GM12878 (cell line): ENCODE measurements around the gene LRRC7. TPM values are rescaled to one million over a fixed set of nuclear protein-coding genes. Genes with fewer than 3 reads are reported as not detected.

Source experiments
- ATAC-seq: fragments of 200-7000 bp; cut with Tn5 transposase; 3 replicates; pipeline ENCODE4 v1.9.1; 2020; ENCODE audit warnings: mild to moderate bottlenecking, moderate library complexity
- BruUV-seq: library from RNA; stranded (reverse); fragments of 400-500 nt; replicated peaks from 2 replicates; lab custom pipeline; 2021; lab: Mats Ljungman, UMichigan
- CTCF ChIA-PET: fragments of 300-600 bp; sonication (Branson Sonifier 250); formaldehyde crosslinking; extraction: SDS; loops from one replicate; lab custom pipeline; 2021; ENCODE audit warnings: inconsistent platforms; lab: Yijun Ruan, JAX
- POLR2A ChIA-PET: fragments of 350-600 bp; formaldehyde crosslinking; extraction: SDS; loops from one replicate; lab custom pipeline; 2021; ENCODE audit warnings: inconsistent platforms; lab: Charles Lee
- RAD21 ChIA-PET: fragments of 300-600 bp; sonication (Branson Sonifier 250); formaldehyde crosslinking; loops from one replicate; lab custom pipeline; 2023; ENCODE audit warnings: antibody characterized with exemption; ENCODE audit not compliant: unreplicated experiment; lab: Charles Lee
- SMC1A ChIA-PET: fragments of 300-600 bp; sonication (Branson Sonifier 250); formaldehyde crosslinking; loops from one replicate; lab custom pipeline; 2023; ENCODE audit not compliant: unreplicated experiment, uncharacterized antibody; lab: Charles Lee
- DNase-seq: peaks from one replicate; pipeline ENCODE4 v3.0.0-alpha.2; 2011; ENCODE audit warnings: low read depth, low spot score
- FAIRE-seq: peaks from 3 replicates; lab custom pipeline; 2011; peaks lifted over from hg19 to GRCh38; lab: Jason Lieb, UNC
- H2AFZ ChIP-seq: 2 replicates; pipeline ENCODE4 v1.6.0; 2011; ENCODE audit warnings: low read depth, low read length, control low read depth; ENCODE audit not compliant: control insufficient read depth
- H3K27ac ChIP-seq: 2 replicates; pipeline ENCODE4 v1.5.1; 2011; ENCODE audit warnings: control low read depth; ENCODE audit not compliant: control insufficient read depth, insufficient read depth
- H3K27me3 ChIP-seq, 2 experiments: replicated peaks in 1 of 2; 2 replicates each; pipeline versions ENCODE4 v1.6.0 to v1.6.1; 2011; ENCODE audit warnings: low read length in 1 of 2; ENCODE audit not compliant: control insufficient read depth in 2 of 2, insufficient read depth in 2 of 2
- H3K36me3 ChIP-seq, 2 experiments: 2 replicates each; pipeline ENCODE4 v1.5.1; 2011; ENCODE audit warnings: low read length in 1 of 2; ENCODE audit not compliant: control insufficient read depth in 2 of 2, insufficient read depth in 2 of 2
- H3K4me1 ChIP-seq: 2 replicates; pipeline ENCODE4 v1.6.1; 2011; ENCODE audit warnings: mild to moderate bottlenecking, low read length, moderate library complexity, mixed read lengths; ENCODE audit not compliant: control insufficient read depth, insufficient read depth
- H3K4me2 ChIP-seq: 2 replicates; pipeline ENCODE4 v1.6.0; 2011; ENCODE audit warnings: control low read depth; ENCODE audit not compliant: control insufficient read depth, insufficient read depth
- H3K4me3 ChIP-seq: fragments of 200-600 bp; sonication (generic); 2 replicates; pipeline ENCODE4 v1.5.1; 2016
- H3K79me2 ChIP-seq: 2 replicates; pipeline ENCODE4 v1.6.0; 2011; ENCODE audit warnings: low read length; ENCODE audit not compliant: control insufficient read depth, insufficient read depth
- H3K9ac ChIP-seq: 2 replicates; pipeline ENCODE4 v1.8.0; 2011; ENCODE audit warnings: low read length, control low read depth, mixed read lengths; ENCODE audit not compliant: control insufficient read depth, insufficient read depth
- H3K9me3 ChIP-seq: replicated peaks from 3 replicates; pipeline ENCODE4 v1.5.1; 2011; ENCODE audit warnings: mild to moderate bottlenecking, low read length; ENCODE audit not compliant: control insufficient read depth, insufficient read depth
- H4K20me1 ChIP-seq: 2 replicates; pipeline ENCODE4 v1.6.0; 2011; ENCODE audit not compliant: control insufficient read depth, insufficient read depth
- CBFB ChIP-seq: IDR thresholded peaks from 2 replicates; pipeline ENCODE4 v1.6.1; 2016; ENCODE audit warnings: antibody characterized with exemption, low read depth
- FOXK2 ChIP-seq: fragments of 450-650 bp; IDR thresholded peaks from 2 replicates; pipeline ENCODE4 v1.6.1; 2017; ENCODE audit warnings: mild to moderate bottlenecking, moderate library complexity
- FOXM1 ChIP-seq: IDR thresholded peaks from 2 replicates; pipeline ENCODE4 v1.6.1; 2012; ENCODE audit warnings: low read depth, mild to moderate bottlenecking, inconsistent platforms, low read length, moderate library complexity
- HDAC2 ChIP-seq: fragments of 200-600 bp; sonication (generic); IDR thresholded peaks from 2 replicates; pipeline ENCODE4 v1.6.1; 2017
- HDGF ChIP-seq: fragments of 450-650 bp; IDR thresholded peaks from 2 replicates; pipeline ENCODE4 v1.6.1; 2016; ENCODE audit warnings: antibody characterized with exemption
- KAT2A ChIP-seq: conservative IDR thresholded peaks from 2 replicates; pipeline ENCODE4 v1.6.1; 2011; ENCODE audit warnings: low read depth, low read length; ENCODE audit not compliant: control insufficient read depth
- KLF5 ChIP-seq: fragments of 450-650 bp; IDR thresholded peaks from 2 replicates; pipeline ENCODE4 v1.6.1; 2014; ENCODE audit warnings: mild to moderate bottlenecking; ENCODE audit not compliant: partially characterized antibody
- MTA2 ChIP-seq: fragments of 450-650 bp; IDR thresholded peaks from 2 replicates; pipeline ENCODE4 v1.6.1; 2016; ENCODE audit warnings: low read depth, mild to moderate bottlenecking, moderate library complexity
- NRF1 ChIP-seq: conservative IDR thresholded peaks from 2 replicates; pipeline ENCODE4 v1.6.1; 2011; ENCODE audit warnings: mild to moderate bottlenecking, low read depth, low read length, improper control_type of control experiment
- RB1 ChIP-seq: fragments of 450-650 bp; formaldehyde crosslinking; IDR thresholded peaks from 2 replicates; pipeline ENCODE4 v1.6.1; 2017; ENCODE audit warnings: mild to moderate bottlenecking, borderline replicate concordance
- SPI1 ChIP-seq: IDR thresholded peaks from 2 replicates; pipeline ENCODE4 v1.6.1; 2011; ENCODE audit warnings: low read depth, mild to moderate bottlenecking, low read length, moderate library complexity, borderline replicate concordance; ENCODE audit not compliant: insufficient read depth
- TCF7 ChIP-seq: IDR thresholded peaks from 2 replicates; pipeline ENCODE4 v1.6.1; 2014; ENCODE audit warnings: antibody characterized with exemption, borderline replicate concordance
- WGBS: methylation state at CpG from one replicate; pipeline ENCODE4 v1.1.6; 2016; ENCODE audit warnings: low lambda C conversion rate; ENCODE audit not compliant: insufficient replicate concordance, insufficient coverage; ENCODE audit errors: missing lambda C conversion rate; 5-methylcytosine and 5-hydroxymethylcytosine counted together
- in situ Hi-C: fragments of 300-500 bp; cut with MboI; formaldehyde crosslinking; loops from 9 replicates; pipeline ENCODE4 v1.14.3; 2018; ENCODE audit warnings: mixed read lengths
- intact Hi-C: fragments of 100-400 bp; cut with micrococcal nuclease; formaldehyde crosslinking; loops from one replicate; pipeline ENCODE4 v1.14.2; 2022; ENCODE audit not compliant: unreplicated experiment
- polyA plus RNA-seq, 11 experiments: library from polyadenylated mRNA; depleted of rRNA in 4 of 11; unstranded in 6 of 11; stranded (reverse) in 5 of 11; fragments of >200 nt; fragmentation: Nextera tagmentation in 4 of 11; fragmentation: Illumina TruSeq in 1 of 11; extraction: Ambion mirVana in 4 of 11; extraction: Trizol in 1 of 11; gene quantifications; 1 replicate in 1 of 11; 2 replicates in 10 of 11; pipeline versions ENCODE4 v1.2.1 to v1.2.3, GENCODE V29; 2011 to 2016; ENCODE audit warnings: inconsistent platforms in 2 of 11, missing spikeins in 2 of 11, low read depth in 1 of 11
- total RNA-seq, 4 experiments: library from RNA; depleted of rRNA in 3 of 4; stranded (reverse); fragments of >200 nt in 3 of 4; fragmentation: Illumina TruSeq in 1 of 4; extraction: Trizol in 1 of 4; gene quantifications; 2 replicates each; pipeline versions ENCODE4 v1.2.1 to v1.2.3, GENCODE V29; 2013 to 2021
- TF ChIP-seq, protein P1 (sequence below): IDR thresholded peaks from 2 replicates; pipeline ENCODE4 v1.6.1; 2011; ENCODE audit warnings: low read depth, low read length, improper control_type of control experiment, borderline replicate concordance

LRRC7 gene
- total and polyA plus RNA-seq, 10 of the 15 experiments (the other 5 are each of a cell fraction or from before 2014, with no cell fraction given) = 0.05 to 1.4 (median 0.24) TPM; not detected in 5

DNA sequence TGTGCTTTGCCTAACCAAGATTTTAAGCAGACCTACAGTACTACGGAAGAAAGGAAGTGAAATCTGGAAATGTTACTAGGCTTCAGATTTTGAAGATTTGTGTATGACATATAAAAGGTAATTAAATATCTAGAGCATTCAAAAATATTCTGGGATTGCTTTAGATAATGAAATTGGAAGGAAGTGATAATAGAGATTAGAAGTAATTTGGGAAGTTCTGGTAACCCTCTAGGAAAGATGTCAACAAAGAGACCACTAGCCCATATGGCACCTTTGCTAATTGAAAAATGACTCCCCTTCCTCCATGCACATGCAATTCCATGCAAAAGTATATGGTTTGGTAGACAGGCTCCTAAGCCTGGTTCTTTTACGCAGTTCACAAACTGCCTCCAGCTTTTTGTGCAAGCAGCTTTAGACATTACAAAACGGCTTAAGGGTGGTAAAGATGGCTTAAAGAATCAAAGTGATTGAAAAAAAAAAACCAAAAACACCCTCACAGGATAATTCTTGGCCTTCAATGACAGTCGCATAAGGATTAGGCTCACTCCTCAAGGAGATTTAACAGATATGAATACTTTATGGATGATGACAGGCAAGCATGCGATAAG is 81.8 kb downstream of the LRRC7 start:
- FAIRE-seq = no peak
- no peaks in the 10 kb centered on the region for H3K9me3 ChIP-seq
- no peaks in the 10 kb centered on the region for H3K27me3 ChIP-seq
- no peak overlapping the region for H3K4me3 ChIP-seq
- H3K4me2 ChIP-seq = no peak overlapping the region
- ChIA-PET SMC1A (no interaction called here), RAD21 (no interaction called here), CTCF (no interaction called here), POLR2A (no interaction called here)
- DNase-seq = no peak
- H3K9ac ChIP-seq = no peak overlapping the region
- in situ Hi-C loops = no loop called here
- no peaks in the 10 kb centered on the region for H3K36me3 ChIP-seq
- H2AFZ ChIP-seq = no peak overlapping the region
- no TSS peak for BruUV-seq
- intact Hi-C loops = no loop called here
- no peak for ATAC-seq
- WGBS = 52% methylated on average over 5 of the region's 5 CpGs
- H3K4me1 ChIP-seq = no peaks in the 10 kb centered on the region
- H4K20me1 ChIP-seq = no peaks in the 10 kb centered on the region
- TF ChIP-seq, protein P1, sequence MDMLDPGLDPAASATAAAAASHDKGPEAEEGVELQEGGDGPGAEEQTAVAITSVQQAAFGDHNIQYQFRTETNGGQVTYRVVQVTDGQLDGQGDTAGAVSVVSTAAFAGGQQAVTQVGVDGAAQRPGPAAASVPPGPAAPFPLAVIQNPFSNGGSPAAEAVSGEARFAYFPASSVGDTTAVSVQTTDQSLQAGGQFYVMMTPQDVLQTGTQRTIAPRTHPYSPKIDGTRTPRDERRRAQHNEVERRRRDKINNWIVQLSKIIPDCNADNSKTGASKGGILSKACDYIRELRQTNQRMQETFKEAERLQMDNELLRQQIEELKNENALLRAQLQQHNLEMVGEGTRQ = no peak
- TF ChIP-seq MTA2 (no peak), HDGF (no peak), RB1 (no peak), HDAC2 (no peak), TCF7 (no peak), FOXM1 (no peak), NRF1 (no peak), CBFB (no peak), KLF5 (no peak), KAT2A (no peak), FOXK2 (no peak), SPI1 (no peak)
- H3K27ac ChIP-seq = no peak overlapping the region
- H3K79me2 ChIP-seq = no peaks in the 10 kb centered on the region
